WTC11 (cell line): ENCODE data around the gene PFKFB4. TPM values are rescaled to one million over a fixed set of nuclear protein-coding genes. Genes with fewer than 3 reads are reported as not detected.

Experiments
- ATAC-seq: fragments of 200-7000 bp; cut with Tn5 transposase; 2 replicates; pipeline ENCODE4 v1.10.0; 2021; ENCODE audit warnings: mild to moderate bottlenecking, moderate library complexity
- CTCF ChIA-PET: fragments of 300-600 bp; sonication (Branson Sonifier 250); formaldehyde crosslinking; loops from one replicate; lab custom pipeline; 2021; ENCODE audit warnings: antibody characterized with exemption; lab: Charles Lee
- POLR2A ChIA-PET: fragments of 350-600 bp; sonication (Branson Sonifier 250); formaldehyde crosslinking; loops from one replicate; lab custom pipeline; 2021; ENCODE audit warnings: antibody characterized with exemption; lab: Charles Lee
- DNase-seq: peaks from one replicate; pipeline ENCODE4 v3.0.0; 2021; ENCODE audit warnings: low spot score
- H3K27ac Mint-ChIP-seq: 2 replicates; pipeline ENCODE4 v1.8.0; 2021; ENCODE audit warnings: mixed read lengths
- H3K27me3 Mint-ChIP-seq: 2 replicates; pipeline ENCODE4 v1.8.0; 2021; ENCODE audit warnings: low read depth, mild to moderate bottlenecking, moderate library complexity, mixed read lengths
- H3K36me3 Mint-ChIP-seq: 2 replicates; pipeline ENCODE4 v1.8.0; 2021; ENCODE audit warnings: mixed read lengths
- H3K4me1 Mint-ChIP-seq: 2 replicates; pipeline ENCODE4 v1.8.0; 2022; ENCODE audit warnings: mixed read lengths
- H3K4me3 Mint-ChIP-seq: 2 replicates; pipeline ENCODE4 v1.8.0; 2021; ENCODE audit warnings: mild to moderate bottlenecking, moderate library complexity, mixed read lengths
- H3K9me3 Mint-ChIP-seq: 2 replicates; pipeline ENCODE4 v1.8.0; 2021; ENCODE audit warnings: mixed read lengths
- CBFB ChIP-seq: sonication (generic); formaldehyde crosslinking; IDR thresholded peaks from 2 replicates; pipeline ENCODE4 v1.8.1; 2022; ENCODE audit warnings: mild to moderate bottlenecking, low read depth, missing genetic modification reagents
- CREB1 ChIP-seq: sonication (generic); formaldehyde crosslinking; IDR thresholded peaks from 2 replicates; pipeline ENCODE4 v1.8.0; 2023; ENCODE audit warnings: mild to moderate bottlenecking, missing genetic modification reagents
- FOXP1 ChIP-seq: sonication (generic); formaldehyde crosslinking; IDR thresholded peaks from 2 replicates; pipeline ENCODE4 v1.8.0; 2022; ENCODE audit warnings: missing genetic modification reagents, mild to moderate bottlenecking, moderate library complexity, borderline replicate concordance
- GABPB1 ChIP-seq: sonication (generic); formaldehyde crosslinking; IDR thresholded peaks from 2 replicates; pipeline ENCODE4 v1.8.1; 2023; ENCODE audit warnings: mild to moderate bottlenecking, missing genetic modification reagents
- GTF2I ChIP-seq: fragments of 250-450 bp; sonication (Bioruptor Pico); conservative IDR thresholded peaks from 2 replicates; pipeline ENCODE4 v1.4.0; 2021; ENCODE audit warnings: mild to moderate bottlenecking
- IRF2 ChIP-seq: sonication (generic); formaldehyde crosslinking; IDR thresholded peaks from 2 replicates; pipeline ENCODE4 v1.8.0; 2022; ENCODE audit warnings: low read depth, missing genetic modification reagents, borderline replicate concordance
- MYBL2 ChIP-seq: sonication (generic); formaldehyde crosslinking; IDR thresholded peaks from 2 replicates; pipeline ENCODE4 v1.8.1; 2023; ENCODE audit warnings: mild to moderate bottlenecking, moderate library complexity, missing genetic modification reagents
- NFATC4 ChIP-seq: fragments of 250-450 bp; sonication (Bioruptor Pico); IDR thresholded peaks from 2 replicates; pipeline ENCODE4 v1.9.0; 2021; ENCODE audit warnings: mild to moderate bottlenecking
- NR1H2 ChIP-seq: sonication (generic); formaldehyde crosslinking; IDR thresholded peaks from 2 replicates; pipeline ENCODE4 v1.9.0; 2021; ENCODE audit warnings: mild to moderate bottlenecking, moderate library complexity, missing genetic modification reagents
- PRRX2 ChIP-seq: fragments of 250-450 bp; sonication (Bioruptor Pico); IDR thresholded peaks from 2 replicates; pipeline ENCODE4 v1.8.0; 2021; ENCODE audit warnings: mild to moderate bottlenecking
- SP1 ChIP-seq: sonication (generic); formaldehyde crosslinking; conservative IDR thresholded peaks from 2 replicates; pipeline ENCODE4 v1.8.1; 2022; ENCODE audit warnings: missing genetic modification reagents
- STAT6 ChIP-seq: sonication (generic); formaldehyde crosslinking; conservative IDR thresholded peaks from 2 replicates; pipeline ENCODE4 v1.8.1; 2023; ENCODE audit warnings: mild to moderate bottlenecking, low read depth, missing genetic modification reagents, moderate library complexity
- TEAD1 ChIP-seq: sonication (generic); formaldehyde crosslinking; IDR thresholded peaks from 2 replicates; pipeline ENCODE4 v1.8.0; 2022; ENCODE audit warnings: mild to moderate bottlenecking, missing genetic modification reagents
- TP53 ChIP-seq: sonication (generic); formaldehyde crosslinking; IDR thresholded peaks from 2 replicates; pipeline ENCODE4 v1.8.1; 2023; ENCODE audit warnings: mild to moderate bottlenecking, missing genetic modification reagents
- ZBTB43 ChIP-seq: sonication (generic); formaldehyde crosslinking; IDR thresholded peaks from 2 replicates; pipeline ENCODE4 v1.8.1; 2023; ENCODE audit warnings: mild to moderate bottlenecking, missing genetic modification reagents
- ZMAT4 ChIP-seq: fragments of 250-450 bp; sonication (Bioruptor Pico); IDR thresholded peaks from 2 replicates; pipeline ENCODE4 v1.9.0; 2021; ENCODE audit warnings: mild to moderate bottlenecking
- ZNF121 ChIP-seq: sonication (generic); formaldehyde crosslinking; IDR thresholded peaks from 2 replicates; pipeline ENCODE4 v1.8.0; 2023; ENCODE audit warnings: missing genetic modification reagents
- ZNF317 ChIP-seq: sonication (generic); formaldehyde crosslinking; IDR thresholded peaks from 2 replicates; pipeline ENCODE4 v1.8.1; 2023; ENCODE audit warnings: low read depth, mild to moderate bottlenecking, moderate library complexity, missing genetic modification reagents, borderline replicate concordance
- total RNA-seq: library from RNA; stranded (reverse); gene quantifications from 3 replicates; pipeline ENCODE4 v1.2.3, GENCODE V29; 2021
- TF ChIP-seq, protein P1 (sequence below): sonication (generic); formaldehyde crosslinking; IDR thresholded peaks from 2 replicates; pipeline ENCODE4 v1.8.0; 2022; ENCODE audit warnings: mild to moderate bottlenecking, missing genetic modification reagents
- TF ChIP-seq, protein P2 (sequence below): sonication (generic); formaldehyde crosslinking; IDR thresholded peaks from 2 replicates; pipeline ENCODE4 v1.8.1; 2022; ENCODE audit warnings: mild to moderate bottlenecking, moderate library complexity, missing genetic modification reagents
- TF ChIP-seq, protein P3 (sequence below): sonication (generic); formaldehyde crosslinking; IDR thresholded peaks from 2 replicates; pipeline ENCODE4 v1.8.1; 2022; ENCODE audit warnings: missing genetic modification reagents, borderline replicate concordance
- TF ChIP-seq, protein P4 (sequence below): sonication (generic); formaldehyde crosslinking; IDR thresholded peaks from 2 replicates; pipeline ENCODE4 v1.8.0; 2023; ENCODE audit warnings: mild to moderate bottlenecking, missing genetic modification reagents
- TF ChIP-seq, protein P5 (sequence below): sonication (generic); formaldehyde crosslinking; IDR thresholded peaks from 2 replicates; pipeline ENCODE4 v1.8.0; 2022; ENCODE audit warnings: missing genetic modification reagents

The PFKFB4 gene
- total RNA-seq, 1 experiment from 2014 or later: 18.0 TPM

- ChIA-PET CTCF (interaction anchor here (0.6 to 9.1 kb wide), 21 partner anchors 12 to 317 kb away, joined by 3 to 168 read pairs (median 5); partner anchors contain the start of genes ATRIP, CCDC51, PFKFB4 and SLC26A6), POLR2A (interaction anchor here (0.7 to 1.6 kb wide), 3 partner anchors 34 to 329 kb away, joined by 3 to 8 read pairs (median 4); partner anchors contain the start of gene ATRIP)
- ATAC-seq: peak; percentile 85
- Mint-ChIP-seq H3K27ac (peak overlapping the region; percentile 90), H3K36me3 (no peaks in the 10 kb centered on the region), H3K27me3 (no peaks in the 10 kb centered on the region; the same call in none of the 2 replicates), H3K9me3 (no peaks in the 10 kb centered on the region), H3K4me1 (peaks cover 36% of the 10 kb centered on the region), H3K4me3 (no peak overlapping the region)
- DNase-seq: peak; percentile 84
- TF ChIP-seq ZNF121 (CRISPR knock-in tag) (peak; percentile 93), CBFB (CRISPR knock-in tag) (no peak), NFATC4 (CRISPR knock-in tag) (no peak), GTF2I (no peak), PRRX2 (CRISPR knock-in tag) (no peak), ZMAT4 (no peak), ZBTB43 (no peak), CREB1 (CRISPR knock-in tag) (no peak), IRF2 (no peak), SP1 (CRISPR knock-in tag) (peak; percentile 48; the same call in 1 of the 2 replicates), TP53 (CRISPR knock-in tag) (no peak), GABPB1 (peak; percentile 33; the same call in 1 of the 2 replicates), ZNF317 (CRISPR knock-in tag) (no peak), NR1H2 (CRISPR knock-in tag) (no peak), MYBL2 (CRISPR knock-in tag) (no peak), STAT6 (no peak), FOXP1 (CRISPR knock-in tag) (no peak), TEAD1 (CRISPR knock-in tag) (peak; percentile 52; the same call in 1 of the 2 replicates)
- TF ChIP-seq, protein P1, sequence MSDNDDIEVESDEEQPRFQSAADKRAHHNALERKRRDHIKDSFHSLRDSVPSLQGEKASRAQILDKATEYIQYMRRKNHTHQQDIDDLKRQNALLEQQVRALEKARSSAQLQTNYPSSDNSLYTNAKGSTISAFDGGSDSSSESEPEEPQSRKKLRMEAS (CRISPR knock-in tag): peak; percentile 52; the same call in 1 of the 2 replicates
- TF ChIP-seq, protein P2, sequence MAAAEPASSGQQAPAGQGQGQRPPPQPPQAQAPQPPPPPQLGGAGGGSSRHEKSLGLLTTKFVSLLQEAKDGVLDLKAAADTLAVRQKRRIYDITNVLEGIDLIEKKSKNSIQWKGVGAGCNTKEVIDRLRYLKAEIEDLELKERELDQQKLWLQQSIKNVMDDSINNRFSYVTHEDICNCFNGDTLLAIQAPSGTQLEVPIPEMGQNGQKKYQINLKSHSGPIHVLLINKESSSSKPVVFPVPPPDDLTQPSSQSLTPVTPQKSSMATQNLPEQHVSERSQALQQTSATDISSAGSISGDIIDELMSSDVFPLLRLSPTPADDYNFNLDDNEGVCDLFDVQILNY (CRISPR knock-in tag): no peak
- TF ChIP-seq, protein P3, sequence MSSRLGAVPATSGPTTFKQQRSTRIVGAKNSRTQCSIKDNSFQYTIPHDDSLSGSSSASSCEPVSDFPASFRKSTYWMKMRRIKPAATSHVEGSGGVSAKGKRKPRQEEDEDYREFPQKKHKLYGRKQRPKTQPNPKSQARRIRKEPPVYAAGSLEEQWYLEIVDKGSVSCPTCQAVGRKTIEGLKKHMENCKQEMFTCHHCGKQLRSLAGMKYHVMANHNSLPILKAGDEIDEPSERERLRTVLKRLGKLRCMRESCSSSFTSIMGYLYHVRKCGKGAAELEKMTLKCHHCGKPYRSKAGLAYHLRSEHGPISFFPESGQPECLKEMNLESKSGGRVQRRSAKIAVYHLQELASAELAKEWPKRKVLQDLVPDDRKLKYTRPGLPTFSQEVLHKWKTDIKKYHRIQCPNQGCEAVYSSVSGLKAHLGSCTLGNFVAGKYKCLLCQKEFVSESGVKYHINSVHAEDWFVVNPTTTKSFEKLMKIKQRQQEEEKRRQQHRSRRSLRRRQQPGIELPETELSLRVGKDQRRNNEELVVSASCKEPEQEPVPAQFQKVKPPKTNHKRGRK: no peak
- TF ChIP-seq, protein P4, sequence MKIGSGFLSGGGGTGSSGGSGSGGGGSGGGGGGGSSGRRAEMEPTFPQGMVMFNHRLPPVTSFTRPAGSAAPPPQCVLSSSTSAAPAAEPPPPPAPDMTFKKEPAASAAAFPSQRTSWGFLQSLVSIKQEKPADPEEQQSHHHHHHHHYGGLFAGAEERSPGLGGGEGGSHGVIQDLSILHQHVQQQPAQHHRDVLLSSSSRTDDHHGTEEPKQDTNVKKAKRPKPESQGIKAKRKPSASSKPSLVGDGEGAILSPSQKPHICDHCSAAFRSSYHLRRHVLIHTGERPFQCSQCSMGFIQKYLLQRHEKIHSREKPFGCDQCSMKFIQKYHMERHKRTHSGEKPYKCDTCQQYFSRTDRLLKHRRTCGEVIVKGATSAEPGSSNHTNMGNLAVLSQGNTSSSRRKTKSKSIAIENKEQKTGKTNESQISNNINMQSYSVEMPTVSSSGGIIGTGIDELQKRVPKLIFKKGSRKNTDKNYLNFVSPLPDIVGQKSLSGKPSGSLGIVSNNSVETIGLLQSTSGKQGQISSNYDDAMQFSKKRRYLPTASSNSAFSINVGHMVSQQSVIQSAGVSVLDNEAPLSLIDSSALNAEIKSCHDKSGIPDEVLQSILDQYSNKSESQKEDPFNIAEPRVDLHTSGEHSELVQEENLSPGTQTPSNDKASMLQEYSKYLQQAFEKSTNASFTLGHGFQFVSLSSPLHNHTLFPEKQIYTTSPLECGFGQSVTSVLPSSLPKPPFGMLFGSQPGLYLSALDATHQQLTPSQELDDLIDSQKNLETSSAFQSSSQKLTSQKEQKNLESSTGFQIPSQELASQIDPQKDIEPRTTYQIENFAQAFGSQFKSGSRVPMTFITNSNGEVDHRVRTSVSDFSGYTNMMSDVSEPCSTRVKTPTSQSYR (CRISPR knock-in tag): no peak
- TF ChIP-seq, protein P5, sequence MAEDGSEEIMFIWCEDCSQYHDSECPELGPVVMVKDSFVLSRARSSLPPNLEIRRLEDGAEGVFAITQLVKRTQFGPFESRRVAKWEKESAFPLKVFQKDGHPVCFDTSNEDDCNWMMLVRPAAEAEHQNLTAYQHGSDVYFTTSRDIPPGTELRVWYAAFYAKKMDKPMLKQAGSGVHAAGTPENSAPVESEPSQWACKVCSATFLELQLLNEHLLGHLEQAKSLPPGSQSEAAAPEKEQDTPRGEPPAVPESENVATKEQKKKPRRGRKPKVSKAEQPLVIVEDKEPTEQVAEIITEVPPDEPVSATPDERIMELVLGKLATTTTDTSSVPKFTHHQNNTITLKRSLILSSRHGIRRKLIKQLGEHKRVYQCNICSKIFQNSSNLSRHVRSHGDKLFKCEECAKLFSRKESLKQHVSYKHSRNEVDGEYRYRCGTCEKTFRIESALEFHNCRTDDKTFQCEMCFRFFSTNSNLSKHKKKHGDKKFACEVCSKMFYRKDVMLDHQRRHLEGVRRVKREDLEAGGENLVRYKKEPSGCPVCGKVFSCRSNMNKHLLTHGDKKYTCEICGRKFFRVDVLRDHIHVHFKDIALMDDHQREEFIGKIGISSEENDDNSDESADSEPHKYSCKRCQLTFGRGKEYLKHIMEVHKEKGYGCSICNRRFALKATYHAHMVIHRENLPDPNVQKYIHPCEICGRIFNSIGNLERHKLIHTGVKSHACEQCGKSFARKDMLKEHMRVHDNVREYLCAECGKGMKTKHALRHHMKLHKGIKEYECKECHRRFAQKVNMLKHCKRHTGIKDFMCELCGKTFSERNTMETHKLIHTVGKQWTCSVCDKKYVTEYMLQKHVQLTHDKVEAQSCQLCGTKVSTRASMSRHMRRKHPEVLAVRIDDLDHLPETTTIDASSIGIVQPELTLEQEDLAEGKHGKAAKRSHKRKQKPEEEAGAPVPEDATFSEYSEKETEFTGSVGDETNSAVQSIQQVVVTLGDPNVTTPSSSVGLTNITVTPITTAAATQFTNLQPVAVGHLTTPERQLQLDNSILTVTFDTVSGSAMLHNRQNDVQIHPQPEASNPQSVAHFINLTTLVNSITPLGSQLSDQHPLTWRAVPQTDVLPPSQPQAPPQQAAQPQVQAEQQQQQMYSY: no peak
Measured at GRCh38 chr3:48507256-48508061, 49.1 kb downstream of the PFKFB4 start.
